ENCODE data around the gene SARDH.

Gene SARDH

GRCh38 chr9:133737774-133738639 is at the start of gene SARDH:
Gene SARDH, minus strand, starts transcription at chr9:133738352. Its CDS starts 4,179 bp downstream, at chr9:133734173.
- DNase-seq, result peak; percentile 75

DNA sequence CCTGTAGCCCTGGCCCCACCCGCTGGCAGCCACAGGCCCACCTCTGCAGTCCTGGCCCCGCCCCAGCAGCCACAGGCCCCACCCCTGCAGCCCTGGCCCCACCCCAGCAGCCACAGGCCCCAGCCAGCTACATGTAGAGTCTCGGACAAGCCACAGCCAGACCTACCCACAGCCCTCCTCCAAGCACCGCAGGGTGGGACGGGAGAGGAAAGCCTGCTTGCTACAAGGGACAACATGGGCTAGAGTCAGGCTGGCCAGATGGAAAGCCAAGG is 49.5 kb upstream of the SARDH start:
- peak; percentile 91 for DNase-seq

- peak; percentile 57 for DNase-seq
Measured at GRCh38 chr9:133786907-133787753, 49.0 kb upstream of the SARDH start.

- DNase-seq, result peak; percentile 93
Measured at GRCh38 chr9:133786371-133786753, 48.2 kb upstream of the SARDH start.

DNA sequence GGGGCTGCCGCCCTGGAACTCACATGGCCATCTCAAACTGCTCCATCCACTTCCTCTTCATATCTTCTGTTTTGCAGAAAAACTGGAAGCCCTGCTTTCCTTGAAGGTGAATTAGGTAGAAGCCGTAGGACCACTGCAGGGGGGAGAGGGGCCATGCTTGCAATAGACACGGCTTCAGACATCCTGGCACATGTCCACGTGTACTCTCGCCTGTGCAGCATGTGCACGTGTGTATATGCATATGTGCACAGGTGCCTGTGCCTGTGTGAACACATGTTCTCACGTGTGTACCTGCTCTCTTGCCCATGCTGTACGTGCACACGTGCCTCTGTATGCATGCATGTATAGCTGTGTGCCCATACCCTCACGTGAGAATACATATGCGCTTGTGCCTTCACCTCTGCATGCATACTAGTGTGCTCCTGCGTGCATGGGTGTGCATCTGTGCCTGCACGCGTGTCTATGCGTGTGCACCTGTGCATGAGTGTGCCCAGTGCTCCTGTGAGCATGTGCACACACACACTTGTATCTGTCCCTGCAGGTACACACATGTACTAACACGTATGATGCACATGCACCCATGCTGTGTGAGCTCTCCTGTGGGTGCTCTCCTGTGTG is 47.7 kb upstream of the SARDH start:
- DNase-seq, result no peak

DNA sequence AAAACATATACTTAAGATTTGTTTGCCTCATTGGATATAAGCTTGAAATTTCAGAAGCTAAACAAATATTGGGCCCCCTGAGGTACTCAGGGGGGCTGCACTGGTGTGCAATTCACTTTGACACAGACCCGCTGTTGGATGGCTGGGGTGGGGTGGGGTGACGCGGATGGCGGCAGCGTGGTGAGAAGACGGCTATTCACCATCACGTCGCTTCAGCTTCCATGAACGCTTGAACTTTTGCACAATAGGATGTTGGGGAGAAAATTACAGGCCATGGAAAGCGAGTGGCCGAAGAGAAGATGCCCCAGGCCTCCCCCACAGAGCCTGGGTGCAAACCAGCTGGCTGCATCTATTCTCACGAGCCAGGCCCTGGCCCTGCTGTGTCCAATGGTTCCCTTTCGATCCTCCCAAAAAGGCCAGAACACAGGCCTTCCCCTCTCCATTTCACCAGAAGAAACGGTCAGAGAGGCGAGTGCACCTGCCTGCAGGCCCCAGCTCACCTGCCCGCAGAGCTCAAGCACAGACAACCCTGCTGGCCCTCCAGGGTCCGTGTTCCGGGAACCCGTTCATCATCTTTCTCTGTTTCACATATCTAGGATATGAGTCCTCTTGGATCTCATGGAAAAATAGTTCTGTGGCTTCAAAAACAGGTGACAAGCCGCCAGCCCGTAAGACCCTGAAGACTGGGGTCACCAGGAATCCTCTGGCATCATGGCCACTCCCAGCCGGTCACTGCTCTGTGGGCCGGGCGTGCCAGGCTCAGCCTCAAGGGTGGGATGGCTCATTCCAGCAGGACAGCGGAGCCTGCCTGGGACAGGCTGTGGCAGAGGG is 46.8 kb upstream of the SARDH start:
- no peak for DNase-seq

GRCh38 chr9:133783331-133783731 is 45.2 kb upstream of the SARDH start:
- no peak for DNase-seq

DNA sequence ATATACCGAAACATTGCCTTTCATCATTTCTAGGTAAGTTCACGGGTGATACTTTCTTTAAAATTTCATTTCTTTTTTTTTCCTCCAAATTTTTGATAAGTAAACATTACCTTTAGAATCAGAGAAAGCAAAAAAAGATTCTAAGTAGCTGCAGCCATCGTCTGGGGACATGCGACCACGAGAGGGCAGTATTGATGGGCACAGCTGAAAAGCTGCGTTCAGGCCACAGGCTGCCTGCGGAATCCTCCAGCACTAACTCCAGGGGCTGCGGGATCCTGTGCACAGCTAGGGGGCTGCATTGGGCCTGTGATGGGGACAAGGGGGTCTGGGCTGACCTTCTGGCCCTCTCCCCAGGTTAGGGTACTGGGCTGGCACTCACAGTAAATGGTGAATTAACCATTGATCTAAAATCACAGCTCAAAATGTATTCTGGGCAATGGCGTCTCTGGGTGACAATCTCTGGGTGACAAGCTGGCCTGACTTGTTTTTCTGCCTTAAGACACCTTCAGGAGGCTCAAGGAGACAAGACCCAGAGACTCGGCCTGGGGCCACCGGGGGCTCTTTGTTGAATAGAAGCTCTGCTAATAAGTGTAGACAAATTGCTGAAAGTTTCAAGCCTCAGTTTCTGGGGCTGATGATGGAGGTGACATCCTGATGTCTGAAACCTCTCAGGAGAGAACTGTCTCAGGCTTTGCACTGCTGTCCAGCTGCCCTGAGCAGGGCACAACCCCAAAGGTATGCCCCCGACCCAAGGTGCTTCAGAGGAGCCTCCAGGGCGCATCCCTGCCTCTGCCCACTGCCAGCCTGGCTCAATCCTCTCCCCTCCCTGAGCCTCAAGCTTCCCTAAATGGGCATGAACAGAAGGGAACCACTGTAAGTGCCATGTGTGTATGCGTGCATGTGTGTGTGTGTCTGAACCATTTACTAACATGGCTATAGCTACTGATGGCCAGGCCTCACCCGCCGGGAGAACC is 44.3 kb upstream of the SARDH start:
- DNase-seq, result peak; percentile 58

GRCh38 chr9:133781828-133782135 is 43.6 kb upstream of the SARDH start:
- DNase-seq, result no peak

GRCh38 chr9:133780962-133781827 is 43.0 kb upstream of the SARDH start:
- DNase-seq, result no peak

- DNase-seq, result no peak
Measured at GRCh38 chr9:133780404-133780945, 42.3 kb upstream of the SARDH start.

DNA sequence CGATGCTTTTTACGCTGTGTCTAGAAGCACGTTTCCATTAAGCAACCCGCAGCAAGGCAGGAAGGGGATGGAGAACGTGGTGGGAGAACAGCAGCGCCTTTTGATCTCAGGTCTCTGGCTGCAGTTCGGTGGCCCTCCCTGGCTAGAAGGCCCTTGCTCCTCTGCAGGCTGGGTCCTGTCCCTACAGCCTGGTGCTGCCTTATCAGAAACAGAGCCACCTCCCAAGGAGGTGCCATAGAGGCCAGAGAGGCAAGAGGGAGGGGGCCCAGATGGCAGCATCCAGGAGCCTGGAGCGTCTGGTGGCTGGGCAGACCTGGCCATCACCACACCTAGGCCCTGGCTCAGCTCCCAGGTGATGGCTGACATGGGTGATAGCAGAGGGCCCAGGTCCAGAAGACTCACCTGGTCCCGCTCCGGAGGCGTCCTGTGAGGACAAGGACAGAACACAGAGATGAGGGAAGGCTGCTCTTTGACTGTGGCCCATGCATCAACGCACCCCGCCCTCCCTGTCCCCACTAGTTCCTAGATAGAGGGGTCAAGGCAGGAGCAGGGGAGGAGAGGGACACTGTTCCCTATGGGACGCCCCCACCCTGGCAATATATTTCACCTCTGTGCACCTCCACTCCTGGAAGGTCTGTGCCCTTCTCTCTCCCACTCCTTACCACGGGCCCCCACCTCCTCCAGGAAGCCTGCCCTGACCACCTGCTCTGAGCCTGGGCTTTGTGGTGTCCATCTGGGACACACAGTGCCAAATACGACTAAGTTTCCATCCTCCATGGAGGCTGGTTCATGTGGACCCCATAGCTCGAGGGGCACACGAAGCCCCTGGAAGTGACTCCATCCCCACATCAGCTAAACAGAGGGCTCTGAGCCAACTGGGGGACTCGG is 41.6 kb upstream of the SARDH start:
- DNase-seq, result no peak

- no peak for DNase-seq
Measured at GRCh38 chr9:133779081-133779480, 40.9 kb upstream of the SARDH start.

- no peak for DNase-seq
Measured at GRCh38 chr9:133778336-133779013, 40.3 kb upstream of the SARDH start.

GRCh38 chr9:133777871-133778270 is 39.7 kb upstream of the SARDH start:
- DNase-seq, result no peak

- no peak for DNase-seq
Measured at GRCh38 chr9:133777068-133777791, 39.1 kb upstream of the SARDH start.

- no peak for DNase-seq
Measured at GRCh38 chr9:133775951-133776905, 38.1 kb upstream of the SARDH start.
